GM21423 (cell line): ENCODE results near the gene COX7A1.
"Not testable (repeated sequence)": the region's sequence is repeated elsewhere in the genome, so short reads cannot be mapped to it uniquely, and the experiment has no call there.

Experiments
- ATAC-seq: cut with Tn5 transposase; IDR thresholded peaks from one replicate; pipeline ENCODE4 v1.9.1; 2021; ENCODE audit warnings: mild to moderate bottlenecking, moderate library complexity; ENCODE audit not compliant: unreplicated experiment

Gene COX7A1

GRCh38 chr19:36152352-36153091, at the start of gene COX7A1:
TSS of gene COX7A1 (minus strand) at chr19:36152447. CDS start at chr19:36152407, 40 bp downstream.
- no peak for ATAC-seq

- no peak for ATAC-seq
Measured at GRCh38 chr19:36201684-36202083, 49.4 kb upstream of the COX7A1 start.

GRCh38 chr19:36198119-36198518, 45.9 kb upstream of the COX7A1 start:
- no peak for ATAC-seq

- ATAC-seq = no peak
Measured at GRCh38 chr19:36196249-36196648, 44.0 kb upstream of the COX7A1 start.

- ATAC-seq = not testable (repeated sequence)
Measured at GRCh38 chr19:36186722-36187121, 34.5 kb upstream of the COX7A1 start.

- no peak for ATAC-seq
Measured at GRCh38 chr19:36183245-36183628, 31.0 kb upstream of the COX7A1 start.

- ATAC-seq = no peak
Measured at GRCh38 chr19:36182612-36183244, 30.5 kb upstream of the COX7A1 start.

- not testable (repeated sequence) for ATAC-seq
Measured at GRCh38 chr19:36179077-36179476, 26.8 kb upstream of the COX7A1 start.

GRCh38 chr19:36173846-36174245, 21.6 kb upstream of the COX7A1 start:
- ATAC-seq = not testable (repeated sequence)

GRCh38 chr19:36172852-36173251, 20.6 kb upstream of the COX7A1 start:
- ATAC-seq = no peak

GRCh38 chr19:36169084-36169760, 17.0 kb upstream of the COX7A1 start:
- ATAC-seq = no peak

GRCh38 chr19:36163813-36164212, 11.6 kb upstream of the COX7A1 start:
- no peak for ATAC-seq

GRCh38 chr19:36160821-36161596, 8.8 kb upstream of the COX7A1 start:
- ATAC-seq = no peak

- ATAC-seq = no peak
Measured at GRCh38 chr19:36153126-36153525, 879 bp upstream of the COX7A1 start.

- ATAC-seq = no peak
Measured at GRCh38 chr19:36152019-36152351, 262 bp downstream of the COX7A1 start.

- ATAC-seq = no peak
Measured at GRCh38 chr19:36151144-36152018, 866 bp downstream of the COX7A1 start.

- ATAC-seq = no peak
Measured at GRCh38 chr19:36150586-36150985, 1.7 kb downstream of the COX7A1 start.

- no peak for ATAC-seq
Measured at GRCh38 chr19:36149673-36150406, 2.4 kb downstream of the COX7A1 start.

GRCh38 chr19:36144624-36145023, 7.6 kb downstream of the COX7A1 start:
- no peak for ATAC-seq

GRCh38 chr19:36142496-36142895, 9.8 kb downstream of the COX7A1 start:
- no peak for ATAC-seq
